ENCODE measurements around the gene NONO.
"Not testable (repeated sequence)": the region's sequence is repeated elsewhere in the genome, so short reads cannot be mapped to it uniquely, and the experiment has no call there.

The NONO gene

DNA sequence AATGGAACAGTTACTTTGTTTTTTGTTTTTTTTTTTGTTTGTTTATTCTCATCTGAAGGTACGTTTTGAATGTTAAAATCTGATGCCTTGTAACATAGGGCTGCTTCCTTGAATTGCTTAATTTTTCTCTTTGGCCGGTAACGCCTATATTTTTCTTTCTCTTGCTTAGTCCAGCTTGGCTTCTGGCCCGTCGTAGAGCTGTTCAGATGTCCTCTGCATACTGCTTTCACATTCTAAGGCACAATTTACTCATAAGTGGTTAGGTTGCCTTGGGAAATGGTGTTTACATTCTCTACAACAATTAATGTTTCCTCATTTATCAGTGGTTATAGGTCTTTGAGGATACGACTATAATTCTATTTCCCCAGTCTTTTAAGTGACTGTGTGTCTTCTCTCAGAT lies 7.9 kb downstream of the NONO start:
- no peak for DNase-seq

DNA sequence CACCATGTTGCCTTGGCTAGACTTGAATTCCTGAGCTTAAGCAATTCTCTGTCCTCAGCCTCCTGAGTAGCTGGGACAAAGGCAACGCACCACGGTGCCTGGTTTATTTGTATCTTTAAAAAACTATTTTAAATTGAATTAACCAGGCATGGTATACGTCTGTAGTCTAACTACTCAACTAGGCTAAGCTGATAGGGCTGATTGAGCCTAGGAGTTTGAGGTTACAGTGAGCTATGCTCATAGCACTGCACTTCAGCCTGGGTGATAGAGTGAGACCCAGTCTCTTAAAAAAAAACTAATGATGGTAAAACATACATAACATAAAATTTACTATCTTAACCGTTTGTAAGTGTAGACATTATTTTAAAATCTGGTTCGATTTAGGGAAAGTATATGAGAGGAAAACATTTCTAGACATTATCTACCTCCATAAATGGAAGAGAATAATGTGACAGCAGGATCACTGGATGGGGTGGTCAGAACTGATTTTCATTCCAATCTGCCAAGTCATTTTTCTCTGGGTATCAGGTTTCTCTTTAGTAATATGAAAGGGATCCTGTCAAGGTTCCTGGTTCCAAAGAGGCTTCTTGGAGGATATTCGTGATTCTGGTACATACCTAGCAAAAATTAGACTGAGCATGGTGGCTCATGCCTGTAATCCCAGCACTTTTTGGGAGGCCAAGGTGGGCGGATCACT lies 9.4 kb downstream of the NONO start:
- DNase-seq = no peak

DNA sequence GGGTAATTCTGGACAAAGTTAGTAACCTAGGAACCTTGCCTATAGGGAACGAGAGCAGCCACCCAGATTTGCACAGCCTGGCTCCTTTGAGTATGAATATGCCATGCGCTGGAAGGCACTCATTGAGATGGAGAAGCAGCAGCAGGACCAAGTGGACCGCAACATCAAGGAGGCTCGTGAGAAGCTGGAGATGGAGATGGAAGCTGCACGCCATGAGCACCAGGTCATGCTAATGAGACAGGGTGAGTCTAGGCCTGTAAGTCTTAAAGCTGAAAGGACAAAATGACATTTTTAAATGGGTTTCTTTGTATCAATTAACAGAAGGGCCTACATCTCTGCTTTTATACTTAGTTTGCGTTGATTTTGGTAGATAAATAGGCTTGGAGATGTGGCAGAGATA lies 13.4 kb downstream of the NONO start:
- DNase-seq = no peak

DNA sequence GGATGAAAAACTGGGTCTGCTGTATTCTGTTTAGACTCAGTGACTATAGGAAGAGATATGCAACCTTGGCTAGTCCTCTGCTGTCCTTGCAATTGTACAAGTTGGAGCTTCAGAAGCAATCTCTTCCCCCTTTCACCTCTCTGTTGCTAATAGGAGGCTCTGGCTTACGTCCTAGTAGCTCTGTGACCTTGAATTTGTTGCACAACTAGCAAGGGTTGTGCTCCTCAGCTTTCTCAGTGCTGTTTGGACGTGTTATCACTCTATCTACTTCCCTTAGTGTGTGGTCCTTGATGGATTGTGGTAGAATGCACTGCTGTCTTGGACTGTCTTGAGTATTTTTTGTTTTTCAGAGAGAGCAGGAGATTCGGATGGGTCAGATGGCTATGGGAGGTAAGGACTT lies 14.7 kb downstream of the NONO start:
- no peak for DNase-seq

- DNase-seq = not testable (repeated sequence)
Observed at GRCh38 chrX:71300064-71300463, 16.6 kb downstream of the NONO start.

DNA sequence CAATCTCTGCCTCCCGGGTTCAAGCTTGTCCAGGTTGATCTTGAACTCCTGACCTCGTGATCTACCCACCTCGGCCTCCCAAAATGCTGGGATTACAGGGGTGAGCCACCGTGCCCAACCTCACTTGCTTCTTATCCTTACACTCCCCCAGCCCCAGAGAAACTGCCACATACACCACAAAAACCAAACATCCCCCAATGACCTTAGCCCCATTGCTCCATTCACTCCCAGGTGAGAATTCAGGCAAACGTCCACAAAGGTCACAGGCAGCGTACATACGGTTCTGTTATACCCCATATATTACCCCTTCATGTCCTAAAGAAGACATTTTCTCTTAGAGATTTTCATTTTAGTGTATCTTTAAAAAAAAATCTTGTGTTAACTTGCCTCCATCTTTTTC lies 17.1 kb downstream of the NONO start:
- DNase-seq = not testable (repeated sequence)

DNA sequence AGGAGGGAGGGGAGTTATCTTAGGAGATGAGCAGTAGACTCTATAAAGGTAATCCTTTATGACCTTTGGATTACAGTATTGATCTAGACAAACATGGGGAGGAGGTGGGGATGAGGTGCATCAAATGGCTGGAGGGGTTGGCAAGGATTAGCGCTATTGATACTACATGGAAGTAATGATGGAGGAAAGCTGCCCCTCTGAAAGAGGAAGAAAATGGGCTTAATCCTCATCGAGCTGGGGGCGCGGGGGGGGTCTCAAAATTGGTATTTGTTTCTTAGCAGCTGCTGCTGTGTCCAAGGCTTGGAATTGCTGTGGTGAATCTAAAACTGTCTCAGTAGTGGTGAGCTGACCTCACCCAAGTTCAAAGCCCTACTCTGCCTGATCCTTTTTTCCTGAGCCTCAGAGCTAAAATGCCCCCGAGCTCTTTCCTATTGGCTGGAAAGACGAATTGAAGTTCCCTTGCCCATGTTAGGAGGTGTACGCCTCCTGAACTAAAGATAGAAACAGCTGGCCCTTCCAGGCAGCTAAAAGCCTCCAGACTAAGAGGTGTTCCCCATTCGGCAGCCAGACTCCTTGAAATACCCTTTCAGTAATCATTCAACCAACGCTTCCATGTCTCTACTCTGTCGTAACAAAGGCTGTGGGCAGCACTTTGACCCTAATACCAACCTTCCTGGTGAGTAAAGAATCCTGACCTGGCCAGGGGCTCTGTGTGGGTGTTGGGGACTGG lies 17.9 kb downstream of the NONO start, which contains the start of gene ITGB1BP2:
ITGB1BP2 (plus strand) TSS at position 556 of the 730 bp plus-strand sequence; CDS start at position 613, 57 bp downstream.
- DNase-seq = peak; percentile 21 to 68

DNA sequence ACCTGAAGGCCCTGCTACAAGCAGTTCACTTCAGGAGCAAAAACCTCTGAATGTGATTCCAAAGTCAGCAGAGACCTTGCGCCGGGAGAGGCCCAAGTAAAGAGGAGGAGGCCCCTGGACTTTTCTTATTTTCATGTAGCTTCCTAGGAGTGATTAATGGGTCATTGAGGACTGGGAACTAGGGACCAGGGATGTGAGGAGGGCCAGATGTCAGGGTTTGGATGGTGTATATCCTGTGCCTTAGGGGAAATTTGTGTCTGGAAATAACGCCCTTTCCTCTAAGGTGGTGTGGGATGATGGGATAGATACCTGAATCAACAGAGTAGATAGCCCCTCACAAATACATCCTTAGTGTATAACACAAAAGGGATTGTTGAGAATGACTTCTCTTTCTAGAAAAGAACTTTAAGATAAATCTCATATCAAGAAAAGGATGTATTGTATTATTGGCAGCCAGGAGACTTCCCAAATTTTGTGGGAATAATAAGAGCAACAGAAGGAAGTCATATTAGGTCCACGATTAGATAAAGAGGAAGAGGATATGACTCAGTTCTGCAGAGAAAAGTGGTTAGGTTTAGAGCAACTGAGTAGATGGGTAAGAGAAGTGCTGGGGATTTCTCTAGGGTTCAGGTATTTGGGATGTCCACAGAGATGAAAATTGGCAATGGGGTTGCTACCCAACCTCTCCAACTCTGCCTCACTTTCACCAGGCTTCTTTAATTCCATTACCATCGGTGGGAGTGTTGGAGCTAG lies 19.2 kb downstream of the NONO start:
- no peak for DNase-seq

GRCh38 chrX:71304561-71304960 lies 21.1 kb downstream of the NONO start:
- no peak for DNase-seq

DNA sequence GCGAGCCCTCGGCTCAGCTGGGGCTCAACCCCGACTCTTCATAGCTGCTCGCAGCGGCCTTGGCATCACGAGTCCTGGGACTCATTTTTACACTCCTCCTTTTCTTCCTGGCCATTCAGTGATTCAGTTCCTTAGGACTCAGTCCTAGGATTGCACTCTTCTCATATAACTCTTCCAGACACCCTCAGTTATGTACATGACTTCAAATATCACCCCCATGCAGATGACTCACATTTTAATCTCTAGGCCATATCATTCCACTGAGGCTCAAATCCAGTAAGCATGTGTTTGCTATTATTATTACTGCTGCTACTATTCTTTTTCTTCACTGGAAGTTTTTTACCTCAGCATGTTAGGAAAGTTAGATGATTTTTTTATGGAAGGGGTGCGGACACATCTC lies 32.5 kb downstream of the NONO start:
- DNase-seq = no peak

- DNase-seq = not testable (repeated sequence)
Observed at GRCh38 chrX:71316959-71317358, 33.5 kb downstream of the NONO start.

GRCh38 chrX:71320126-71320525 lies 36.7 kb downstream of the NONO start:
- no peak for DNase-seq

DNA sequence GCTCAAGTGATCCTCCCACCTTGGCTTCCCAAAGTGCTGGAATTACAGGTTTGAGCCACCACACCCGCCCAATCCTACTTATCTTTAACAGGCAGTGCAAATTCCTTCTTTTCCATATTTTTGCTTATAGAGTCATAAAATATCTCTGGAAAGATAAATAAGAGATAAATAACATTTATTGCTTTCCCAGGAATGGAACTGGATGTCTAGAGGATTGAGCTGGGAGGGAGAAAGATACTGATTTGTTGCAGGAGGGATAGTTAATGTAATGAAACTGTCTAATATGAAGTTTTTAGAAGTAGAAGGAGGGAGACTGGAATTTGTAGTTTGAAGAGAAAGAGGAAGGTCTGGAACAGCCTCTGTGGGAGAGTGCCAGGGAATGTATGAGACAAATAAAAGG lies 38.3 kb downstream of the NONO start:
- no peak for DNase-seq

DNA sequence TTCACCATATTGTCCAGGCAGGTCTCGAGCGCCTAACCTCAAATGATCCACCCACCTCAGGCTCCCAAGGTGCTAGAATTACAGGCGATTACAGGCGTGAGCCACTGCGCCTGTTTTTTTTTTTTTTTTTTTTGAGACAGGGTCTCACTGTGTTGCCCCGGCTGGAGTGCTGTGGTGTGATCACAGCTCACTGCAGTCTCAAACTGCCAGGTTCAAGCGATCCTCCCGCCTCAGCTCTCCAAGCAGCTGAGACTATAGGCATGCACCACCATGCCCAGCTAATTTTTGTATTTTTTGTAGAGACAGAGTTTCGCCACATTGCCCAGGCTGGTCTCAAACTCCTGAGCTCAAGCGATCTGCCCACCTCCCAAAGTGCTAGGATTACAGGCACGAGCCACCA lies 41.0 kb downstream of the NONO start:
- DNase-seq = not testable (repeated sequence)

DNA sequence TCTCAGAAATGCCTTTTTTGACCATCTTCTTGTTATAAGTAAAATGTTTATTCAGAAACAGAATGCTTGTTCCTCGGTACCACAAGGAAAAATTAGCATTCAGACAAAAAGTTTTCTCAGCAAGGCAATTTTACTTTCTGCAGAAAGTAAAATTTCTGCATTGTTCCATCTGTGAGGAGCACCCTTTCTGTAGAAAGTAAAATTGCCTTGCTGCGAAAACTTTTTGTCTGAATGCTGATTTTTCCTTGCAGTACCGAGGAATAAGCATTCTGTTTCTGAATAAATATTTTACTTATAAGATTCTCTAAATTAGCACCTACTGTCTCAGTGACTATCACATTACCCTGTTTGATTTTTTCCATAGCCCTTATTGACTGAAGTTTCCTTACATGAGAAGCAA lies 43.0 kb downstream of the NONO start:
- no peak for DNase-seq

DNA sequence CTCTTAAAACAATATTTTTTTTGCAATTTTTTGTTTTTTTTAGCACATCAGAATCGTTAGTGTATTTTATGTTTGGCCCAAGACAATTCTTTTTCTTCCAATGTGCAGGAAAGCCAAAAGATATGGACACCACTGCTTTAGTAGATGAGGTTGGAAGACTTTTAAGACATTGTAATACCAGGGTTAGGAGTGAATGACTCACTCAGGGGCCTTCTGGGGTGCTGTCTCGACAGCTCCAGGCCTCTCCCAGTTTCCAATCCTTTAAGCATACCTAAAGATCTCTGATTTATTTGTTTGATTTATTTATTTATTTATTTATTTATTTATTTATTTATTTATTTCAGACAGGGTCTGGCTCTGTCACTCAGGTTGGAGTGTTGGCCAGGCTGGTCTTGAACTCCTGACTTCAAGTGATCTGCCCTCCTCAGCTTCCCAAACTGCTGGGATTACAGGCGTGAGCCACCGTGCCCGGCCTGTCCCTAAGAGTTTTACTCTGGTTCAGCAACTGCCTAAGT lies 65.8 kb downstream of the NONO start:
- not testable (repeated sequence) for DNase-seq

DNA sequence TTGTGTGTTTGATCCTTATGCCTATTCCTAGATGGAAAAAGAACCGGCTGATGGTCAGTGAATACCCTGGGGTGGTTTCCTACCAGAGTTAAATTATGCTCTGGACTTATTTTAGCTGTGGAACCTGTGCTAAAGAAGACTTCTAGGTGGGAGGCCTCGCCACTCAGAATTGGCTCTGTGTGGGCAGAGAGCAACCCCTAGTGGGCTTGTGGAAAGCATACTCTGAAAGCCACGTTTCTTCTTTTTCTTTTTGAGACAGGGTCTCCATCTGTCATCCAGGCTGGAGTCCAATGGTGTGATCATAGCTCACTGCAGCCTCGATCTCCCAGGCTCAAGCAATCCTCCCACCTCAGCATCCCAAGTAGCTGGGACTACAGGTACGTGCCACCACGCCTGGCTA lies 66.4 kb downstream of the NONO start:
- DNase-seq = not testable (repeated sequence)

All from NCI-H524 (cell line).